Activated CD8-positive, alpha-beta T cell treated with anti-CD3 and anti-CD28 coated beads for 36 hours (primary cell): Measurements from ENCODE around the gene BCAR3. TPM values are rescaled to one million over a fixed set of nuclear protein-coding genes. Genes with fewer than 3 reads are reported as not detected.

Experiments used
- ATAC-seq: fragments of 200-7000 bp; cut with Tn5 transposase; one replicate; pipeline ENCODE4 v1.10.0; 2021; ENCODE audit warnings: mild to moderate bottlenecking, moderate library complexity
- CTCF ChIA-PET: fragments of 350-600 bp; sonication (Branson Sonifier 250); formaldehyde crosslinking; loops from one replicate; lab custom pipeline; 2021; ENCODE audit warnings: antibody characterized with exemption; lab: Charles Lee
- POLR2A ChIA-PET: fragments of 350-600 bp; sonication (Branson Sonifier 250); formaldehyde crosslinking; loops from one replicate; lab custom pipeline; 2021; ENCODE audit warnings: antibody characterized with exemption; lab: Charles Lee
- DNase-seq: peaks from one replicate; pipeline ENCODE4 v3.0.0-alpha.2; 2020
- H3K27ac Mint-ChIP-seq: one replicate; pipeline ENCODE4 v1.8.0; 2021; ENCODE audit warnings: mild to moderate bottlenecking, mixed read lengths
- H3K27me3 Mint-ChIP-seq: one replicate; pipeline ENCODE4 v1.8.0; 2021; ENCODE audit warnings: mixed read lengths
- H3K36me3 Mint-ChIP-seq: one replicate; pipeline ENCODE4 v1.8.0; 2021; ENCODE audit warnings: low read depth, mixed read lengths
- H3K4me1 Mint-ChIP-seq: one replicate; pipeline ENCODE4 v1.8.0; 2021; ENCODE audit warnings: low read depth, mixed read lengths
- H3K4me3 Mint-ChIP-seq: one replicate; pipeline ENCODE4 v1.8.0; 2021; ENCODE audit warnings: mild to moderate bottlenecking, moderate library complexity, mixed read lengths
- H3K9me3 Mint-ChIP-seq: one replicate; pipeline ENCODE4 v1.8.0; 2021; ENCODE audit warnings: mixed read lengths
- CTCF ChIP-seq: fragments of 200-600 bp; IDR thresholded peaks from one replicate; pipeline ENCODE4 v1.8.0; 2022; ENCODE audit warnings: antibody characterized with exemption, mild to moderate bottlenecking
- intact Hi-C: fragments of 100-400 bp; cut with micrococcal nuclease; formaldehyde crosslinking; loops from one replicate; pipeline ENCODE4 v1.10.0; 2022
- total RNA-seq, 2 experiments: library from RNA; stranded (reverse); gene quantifications; one replicate each; pipeline ENCODE4 v1.2.3, GENCODE V29; 2021

BCAR3 gene
- total RNA-seq, 2 experiments from 2014 or later = 0.51 to 0.70 TPM

- intact Hi-C loops = no loop called here
- Mint-ChIP-seq H3K4me3 (no peak overlapping the region), H3K9me3 (no peaks in the 10 kb centered on the region), H3K27me3 (peaks cover 3% of the 10 kb centered on the region), H3K36me3 (no peaks in the 10 kb centered on the region), H3K4me1 (no peaks in the 10 kb centered on the region), H3K27ac (no peak overlapping the region)
- CTCF ChIA-PET = interaction anchor here (0.8 to 1.5 kb wide), 4 partner anchors 9 to 241 kb away, joined by 3 read pairs; no protein-coding TSS in a partner anchor
- ATAC-seq = no peak
- POLR2A ChIA-PET = no interaction called here
- DNase-seq = no peak
- no peak for TF ChIP-seq CTCF
Measured at GRCh38 chr1:93546162-93546863, 135.3 kb downstream of the BCAR3 start.

GRCh38 chr1:93542398-93542797, 139.2 kb downstream of the BCAR3 start:
- Mint-ChIP-seq H3K36me3 (no peaks in the 10 kb centered on the region), H3K4me1 (peaks cover 5% of the 10 kb centered on the region), H3K27me3 (peaks cover 1% of the 10 kb centered on the region), H3K4me3 (no peak overlapping the region), H3K9me3 (no peaks in the 10 kb centered on the region), H3K27ac (no peak overlapping the region)
- intact Hi-C loops = no loop called here
- DNase-seq = no peak
- no peak for ATAC-seq
- TF ChIP-seq CTCF = no peak
- ChIA-PET POLR2A (no interaction called here), CTCF (no interaction called here)

GRCh38 chr1:93541045-93541444, 140.6 kb downstream of the BCAR3 start:
- H3K27ac Mint-ChIP-seq = no peak overlapping the region
- H3K36me3 Mint-ChIP-seq = no peaks in the 10 kb centered on the region
- ATAC-seq (no peak), DNase-seq (no peak)
- CTCF ChIA-PET = interaction anchor here (0.9 kb wide), 1 partner anchor 64 kb away, joined by 3 read pairs; no protein-coding TSS in a partner anchor
- peaks cover 5% of the 10 kb centered on the region for H3K4me1 Mint-ChIP-seq
- no peaks in the 10 kb centered on the region for H3K9me3 Mint-ChIP-seq
- TF ChIP-seq CTCF = no peak
- intact Hi-C loops = no loop called here
- POLR2A ChIA-PET = no interaction called here
- H3K27me3 Mint-ChIP-seq = peaks cover 3% of the 10 kb centered on the region
- no peak overlapping the region for H3K4me3 Mint-ChIP-seq

GRCh38 chr1:93537924-93538323, 143.7 kb downstream of the BCAR3 start:
- peaks cover 1% of the 10 kb centered on the region for H3K27me3 Mint-ChIP-seq
- H3K4me1 Mint-ChIP-seq = peaks cover 5% of the 10 kb centered on the region
- no peak for DNase-seq
- intact Hi-C loops = no loop called here
- H3K4me3 Mint-ChIP-seq = no peak overlapping the region
- CTCF ChIA-PET = no interaction called here
- no peaks in the 10 kb centered on the region for H3K9me3 Mint-ChIP-seq
- TF ChIP-seq CTCF = no peak
- POLR2A ChIA-PET = interaction anchor here (0.6 kb wide), 1 partner anchor 47 kb away, joined by 3 read pairs; no protein-coding TSS in a partner anchor
- no peak for ATAC-seq
- H3K36me3 Mint-ChIP-seq = no peaks in the 10 kb centered on the region
- H3K27ac Mint-ChIP-seq = no peak overlapping the region

- peaks cover 1% of the 10 kb centered on the region for H3K27me3 Mint-ChIP-seq
- DNase-seq (no peak), ATAC-seq (no peak)
- no peak overlapping the region for H3K4me3 Mint-ChIP-seq
- ChIA-PET CTCF (no interaction called here), POLR2A (interaction anchor here (0.6 kb wide), 1 partner anchor 47 kb away, joined by 3 read pairs; no protein-coding TSS in a partner anchor)
- TF ChIP-seq CTCF = no peak
- H3K36me3 Mint-ChIP-seq = no peaks in the 10 kb centered on the region
- peaks cover 5% of the 10 kb centered on the region for H3K4me1 Mint-ChIP-seq
- intact Hi-C loops = no loop called here
- H3K27ac Mint-ChIP-seq = no peak overlapping the region
- no peaks in the 10 kb centered on the region for H3K9me3 Mint-ChIP-seq
Measured at GRCh38 chr1:93537396-93537795, 144.2 kb downstream of the BCAR3 start.
